HEK293T (cell line): Measurements from ENCODE around the gene RCAN2.

Source experiments
- CTCF ChIA-PET: fragments of 350-600 bp; formaldehyde crosslinking; extraction: SDS; loops from one replicate; lab custom pipeline; 2021; ENCODE audit warnings: antibody characterized with exemption, inconsistent platforms; lab: Yijun Ruan, JAX
- POLR2A ChIA-PET: fragments of 350-600 bp; formaldehyde crosslinking; extraction: SDS; loops from one replicate; lab custom pipeline; 2020; ENCODE audit warnings: antibody characterized with exemption, inconsistent platforms; lab: Yijun Ruan, JAX
- DNase-seq: peaks from one replicate; pipeline ENCODE4 v3.0.0; 2012; ENCODE audit warnings: mixed read lengths; ENCODE audit errors: extremely low spot score
- ARNT ChIP-seq: fragments of 450-650 bp; IDR thresholded peaks from 2 replicates; pipeline ENCODE4 v1.6.1; 2017; ENCODE audit warnings: mild to moderate bottlenecking
- BHLHE40 ChIP-seq: fragments of 450-650 bp; IDR thresholded peaks from 2 replicates; pipeline ENCODE4 v1.6.1; 2016; ENCODE audit warnings: mild to moderate bottlenecking, moderate library complexity, borderline replicate concordance
- CTBP1 ChIP-seq: fragments of 450-650 bp; IDR thresholded peaks from 2 replicates; pipeline ENCODE4 v1.6.1; 2016; ENCODE audit warnings: borderline replicate concordance
- ELF4 ChIP-seq: fragments of 450-650 bp; IDR thresholded peaks from 2 replicates; pipeline ENCODE4 v1.6.1; 2017; ENCODE audit warnings: antibody characterized with exemption
- FOXA1 ChIP-seq: fragments of 450-650 bp; IDR thresholded peaks from 2 replicates; pipeline ENCODE4 v1.6.1; 2016; ENCODE audit warnings: mild to moderate bottlenecking
- FOXK2 ChIP-seq: fragments of 450-650 bp; IDR thresholded peaks from 2 replicates; pipeline ENCODE4 v1.6.1; 2016; ENCODE audit warnings: mild to moderate bottlenecking
- FOXM1 ChIP-seq: fragments of 450-650 bp; IDR thresholded peaks from 2 replicates; pipeline ENCODE4 v1.6.1; 2017; ENCODE audit warnings: mild to moderate bottlenecking, borderline replicate concordance
- HDGF ChIP-seq: fragments of 450-650 bp; IDR thresholded peaks from 2 replicates; pipeline ENCODE4 v1.6.1; 2017; ENCODE audit warnings: antibody characterized with exemption, borderline replicate concordance
- L3MBTL2 ChIP-seq: fragments of 450-650 bp; conservative IDR thresholded peaks from 2 replicates; pipeline ENCODE4 v1.6.1; 2016; ENCODE audit warnings: mild to moderate bottlenecking
- LEF1 ChIP-seq: fragments of 450-650 bp; IDR thresholded peaks from 2 replicates; pipeline ENCODE4 v1.6.1; 2017; ENCODE audit warnings: mild to moderate bottlenecking, borderline replicate concordance
- NFRKB ChIP-seq: fragments of 450-650 bp; IDR thresholded peaks from 2 replicates; pipeline ENCODE4 v1.6.1; 2016; ENCODE audit warnings: mild to moderate bottlenecking, moderate library complexity
- PKNOX1 ChIP-seq: fragments of 450-650 bp; IDR thresholded peaks from 2 replicates; pipeline ENCODE4 v1.6.1; 2016
- SP1 ChIP-seq: fragments of 450-650 bp; IDR thresholded peaks from 2 replicates; pipeline ENCODE4 v1.6.1; 2017
- SUZ12 ChIP-seq: fragments of 450-650 bp; IDR thresholded peaks from 2 replicates; pipeline ENCODE4 v1.6.1; 2016; ENCODE audit warnings: mild to moderate bottlenecking
- TARDBP ChIP-seq: fragments of 450-650 bp; IDR thresholded peaks from 2 replicates; pipeline ENCODE4 v1.6.1; 2016
- ZNF384 ChIP-seq: fragments of 450-650 bp; IDR thresholded peaks from 2 replicates; pipeline ENCODE4 v1.6.1; 2016

Gene RCAN2

GRCh38 chr6:46246081-46246480 is 245.2 kb downstream of the RCAN2 start:
- POLR2A ChIA-PET, result no interaction called here
- TF ChIP-seq FOXM1 (no peak), PKNOX1 (no peak), BHLHE40 (no peak), L3MBTL2 (no peak), HDGF (no peak), NFRKB (no peak), SUZ12 (no peak), ARNT (no peak), FOXK2 (no peak), FOXA1 (no peak), ELF4 (no peak), TARDBP (no peak), CTBP1 (no peak), LEF1 (no peak), ZNF384 (no peak), SP1 (no peak)
- CTCF ChIA-PET, result no interaction called here
- DNase-seq, result no peak

- DNase-seq, result no peak
- ChIA-PET CTCF (interaction anchor here (0.7 kb wide), 1 partner anchor 11 kb away, joined by 3 read pairs; no protein-coding TSS in a partner anchor), POLR2A (no interaction called here)
- no peak for TF ChIP-seq ZNF384
- TF ChIP-seq ELF4, result no peak
- no peak for TF ChIP-seq L3MBTL2
- no peak for TF ChIP-seq BHLHE40
- no peak for TF ChIP-seq FOXM1
- TF ChIP-seq TARDBP, result no peak
- TF ChIP-seq SP1, result no peak
- no peak for TF ChIP-seq ARNT
- no peak for TF ChIP-seq HDGF
- TF ChIP-seq FOXK2, result no peak
- no peak for TF ChIP-seq PKNOX1
- TF ChIP-seq SUZ12, result no peak
- no peak for TF ChIP-seq CTBP1
- TF ChIP-seq FOXA1, result no peak
- TF ChIP-seq LEF1, result no peak
- TF ChIP-seq NFRKB, result no peak
Measured at GRCh38 chr6:46244670-46245069, 246.6 kb downstream of the RCAN2 start.

- DNase-seq, result no peak
- TF ChIP-seq SUZ12 (no peak), L3MBTL2 (no peak), PKNOX1 (no peak), SP1 (no peak), FOXK2 (no peak), ZNF384 (no peak), LEF1 (no peak)
- CTCF ChIA-PET, result no interaction called here
- POLR2A ChIA-PET, result no interaction called here
Measured at GRCh38 chr6:46243754-46244153, 247.5 kb downstream of the RCAN2 start.

- ChIA-PET POLR2A (no interaction called here), CTCF (no interaction called here)
- TF ChIP-seq ARNT, result no peak
- no peak for TF ChIP-seq ZNF384
- DNase-seq, result no peak
Measured at GRCh38 chr6:46242921-46243320, 248.3 kb downstream of the RCAN2 start.

GRCh38 chr6:46240866-46241565 is 250.2 kb downstream of the RCAN2 start:
- ChIA-PET CTCF (no interaction called here), POLR2A (no interaction called here)
- no peak for DNase-seq
- TF ChIP-seq FOXM1 (no peak), FOXK2 (no peak), FOXA1 (no peak), SUZ12 (no peak), NFRKB (no peak), LEF1 (no peak), PKNOX1 (no peak)

GRCh38 chr6:46236752-46237151 is 254.5 kb downstream of the RCAN2 start:
- DNase-seq, result no peak
- TF ChIP-seq ZNF384, result no peak
- POLR2A ChIA-PET, result no interaction called here
- CTCF ChIA-PET, result no interaction called here
